ENCODE data around the gene RPH3AL. TPM values are rescaled to one million over a fixed set of nuclear protein-coding genes. Genes with fewer than 3 reads are reported as not detected.
"Not testable (repeated sequence)": the region's sequence is repeated elsewhere in the genome, so short reads cannot be mapped to it uniquely, and the experiment has no call there.

RPH3AL gene
- total RNA-seq, 2 donors from 2014 or later, result 9.7 to 11.2 TPM

DNA sequence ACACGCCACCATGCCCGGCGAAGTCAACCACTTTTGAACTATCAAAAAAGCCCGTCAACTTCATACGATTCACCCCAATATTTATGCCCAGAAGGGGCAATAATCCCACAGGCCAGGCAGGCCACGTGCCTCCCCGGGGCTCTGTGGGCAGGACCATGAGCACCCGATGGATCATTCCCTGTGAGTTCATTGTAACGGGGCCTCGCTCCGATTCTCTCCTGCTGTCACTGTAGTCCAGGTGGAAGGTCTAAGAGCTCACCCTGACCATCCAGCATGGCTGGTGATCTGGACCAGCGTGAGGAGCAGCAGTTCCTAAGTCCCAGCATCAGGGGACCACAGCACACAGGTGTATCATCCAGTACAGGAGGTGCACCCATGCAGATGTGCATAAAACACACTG is 93.7 kb downstream of the RPH3AL start:
- peak; percentile 60 for DNase-seq (ENCODE audit: low spot score)
- intact Hi-C loops (cut with DNase I), result no loop called here

DNA sequence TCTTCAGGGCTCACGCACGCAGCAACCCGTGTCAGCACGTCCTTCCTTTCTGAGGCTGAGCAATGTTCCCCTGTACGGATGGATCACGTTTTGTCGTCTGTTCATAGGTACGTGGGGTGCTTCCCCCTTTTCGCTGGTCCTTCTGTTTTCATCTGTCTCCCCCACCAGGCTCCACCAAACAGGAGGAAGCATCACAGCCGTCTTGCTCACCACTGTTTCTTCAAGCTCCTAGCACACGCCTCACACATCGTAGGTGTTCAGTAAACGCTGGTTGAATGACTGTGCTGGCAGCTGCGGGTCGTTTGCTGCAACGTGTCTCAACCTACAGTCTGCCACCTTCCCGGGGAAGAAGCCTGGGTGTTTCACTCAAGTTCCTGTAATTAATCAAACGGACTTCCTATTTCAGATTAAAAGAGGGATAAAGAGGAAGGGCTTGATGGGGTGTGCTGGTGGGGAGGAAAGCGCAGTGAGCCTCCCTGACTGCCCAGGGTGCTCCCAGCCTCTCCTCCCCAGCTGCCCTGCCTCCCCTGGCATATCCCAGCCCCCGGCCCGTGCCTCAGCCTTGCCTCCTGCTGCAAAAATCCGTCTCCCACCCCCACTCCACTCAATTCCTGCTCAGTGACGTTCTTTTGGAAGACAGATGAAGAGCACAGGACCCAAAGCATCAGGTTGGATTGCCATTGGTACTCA is 94.4 kb downstream of the RPH3AL start:
- peak; percentile 57 for DNase-seq (ENCODE audit: low spot score)
- intact Hi-C loops (cut with DNase I), result no loop called here

DNA sequence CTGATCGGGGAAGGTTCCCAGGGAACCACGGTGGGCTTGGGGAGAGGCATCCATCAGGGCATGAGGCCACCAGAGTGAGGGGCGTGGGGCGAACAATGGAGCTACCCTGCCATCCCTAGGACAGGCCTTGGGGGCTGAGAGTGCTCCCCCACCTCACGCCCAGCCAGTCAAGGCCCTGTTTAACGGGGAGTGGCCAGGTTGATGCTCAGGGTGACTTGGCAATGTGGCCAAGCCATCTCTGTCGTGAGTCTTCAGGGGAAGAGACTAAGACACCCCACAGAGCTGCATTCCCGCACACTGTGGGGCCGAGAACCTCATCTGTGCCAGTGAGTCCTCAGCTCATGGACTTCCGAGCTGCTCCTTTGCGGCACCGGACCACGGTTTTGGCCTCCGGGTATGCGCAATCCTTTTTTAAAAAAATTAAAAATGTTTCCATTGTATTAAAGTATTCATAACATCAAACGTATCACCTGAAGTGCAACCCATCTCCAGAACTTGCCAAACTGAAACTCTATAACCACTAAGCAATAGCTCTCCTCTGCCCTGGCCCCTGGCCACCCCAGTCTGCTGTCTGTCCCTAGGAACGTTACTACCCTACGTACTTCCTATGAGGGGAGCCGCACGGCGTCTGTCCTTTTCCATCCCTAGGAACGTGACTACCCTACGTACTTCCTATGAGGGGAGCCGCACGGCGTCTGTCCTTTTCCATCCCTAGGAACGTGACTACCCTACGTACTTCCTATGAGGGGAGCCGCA is 99.3 kb downstream of the RPH3AL start:
- intact Hi-C loops (cut with DNase I), result no loop called here
- peak; percentile 75 for DNase-seq (ENCODE audit: low spot score)

DNA sequence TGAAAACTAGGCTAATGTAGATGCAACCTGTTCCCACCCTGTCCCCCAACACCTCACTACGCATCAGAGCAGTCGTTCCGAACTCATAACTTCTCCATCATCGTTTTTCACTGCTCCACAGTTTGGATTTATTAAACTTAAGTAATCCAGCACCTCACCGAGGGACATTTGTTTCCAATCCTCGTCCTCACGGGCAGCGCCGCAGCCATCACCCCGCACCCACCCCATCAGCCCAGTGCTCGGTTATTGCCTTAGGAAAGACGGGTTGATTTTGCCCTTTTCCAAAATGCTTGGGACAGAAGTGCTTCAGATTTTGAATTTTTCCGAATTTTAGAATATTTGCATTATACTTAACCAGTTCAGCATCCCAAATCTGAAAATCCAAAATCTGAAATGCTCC is 100.2 kb downstream of the RPH3AL start:
- intact Hi-C loops (cut with DNase I), result no loop called here
- DNase-seq (ENCODE audit: low spot score), result peak; percentile 50

DNA sequence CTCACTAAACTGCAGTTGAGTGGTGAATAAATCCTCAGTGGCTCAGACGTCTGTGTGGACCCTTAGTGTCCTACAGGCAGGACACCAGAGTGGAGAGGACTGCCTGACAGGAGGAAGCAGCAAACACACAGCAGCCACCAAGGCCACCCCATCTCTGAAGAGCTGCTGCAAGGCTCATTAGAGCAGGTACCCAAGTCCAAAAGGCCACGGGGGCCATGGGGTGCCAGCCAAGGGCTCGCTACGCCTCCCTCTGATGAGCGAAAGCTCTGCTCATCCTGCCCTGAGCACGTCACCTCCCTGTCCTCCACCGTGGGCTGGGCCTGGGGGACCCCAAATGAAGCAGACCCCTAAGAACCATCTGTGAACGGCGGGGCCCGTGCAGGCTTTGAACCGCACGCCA is 101.1 kb downstream of the RPH3AL start:
- peak; percentile 37 for DNase-seq (ENCODE audit: low spot score)
- intact Hi-C loops (cut with DNase I), result no loop called here

DNA sequence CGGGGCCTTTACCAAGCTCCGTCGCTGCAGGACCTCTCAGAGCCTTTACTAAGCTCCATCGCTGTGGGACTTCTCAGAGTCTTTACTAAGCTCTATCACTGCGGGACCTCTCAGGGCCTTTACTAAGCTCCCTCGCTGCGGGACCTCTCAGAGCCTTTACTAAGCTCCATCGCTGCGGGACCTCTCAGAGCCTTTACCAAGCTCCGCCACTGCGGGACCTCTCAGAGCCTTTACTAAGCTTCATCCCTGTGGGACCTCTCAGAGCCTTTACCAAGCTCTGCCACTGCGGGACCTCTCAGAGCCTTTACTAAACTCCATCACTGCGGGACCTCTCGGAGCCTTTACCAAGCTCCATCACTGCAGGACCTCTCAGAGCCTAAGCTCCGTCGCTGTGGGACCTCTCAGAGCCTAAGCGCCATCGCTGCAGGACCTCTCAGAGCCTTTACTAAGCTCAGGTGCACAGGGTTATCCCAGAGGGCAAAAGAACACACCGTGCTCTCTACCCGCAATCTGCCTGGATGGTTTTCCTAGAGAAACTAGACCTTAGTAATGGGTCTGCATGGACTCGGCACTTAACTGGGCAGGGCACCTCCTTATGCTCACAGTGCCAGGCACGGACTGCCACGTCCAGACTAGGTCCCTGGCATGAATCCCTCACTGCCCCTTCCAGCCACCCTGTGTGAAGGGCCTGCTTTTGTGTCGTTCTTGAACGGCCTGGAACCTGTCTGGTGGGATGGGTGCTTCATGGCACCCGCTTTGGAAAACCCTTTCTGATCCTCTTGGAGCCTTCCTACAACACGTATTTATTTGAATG is 101.9 kb downstream of the RPH3AL start:
- DNase-seq (ENCODE audit: low spot score), result peak; percentile 36
- intact Hi-C loops (cut with DNase I), result no loop called here

DNA sequence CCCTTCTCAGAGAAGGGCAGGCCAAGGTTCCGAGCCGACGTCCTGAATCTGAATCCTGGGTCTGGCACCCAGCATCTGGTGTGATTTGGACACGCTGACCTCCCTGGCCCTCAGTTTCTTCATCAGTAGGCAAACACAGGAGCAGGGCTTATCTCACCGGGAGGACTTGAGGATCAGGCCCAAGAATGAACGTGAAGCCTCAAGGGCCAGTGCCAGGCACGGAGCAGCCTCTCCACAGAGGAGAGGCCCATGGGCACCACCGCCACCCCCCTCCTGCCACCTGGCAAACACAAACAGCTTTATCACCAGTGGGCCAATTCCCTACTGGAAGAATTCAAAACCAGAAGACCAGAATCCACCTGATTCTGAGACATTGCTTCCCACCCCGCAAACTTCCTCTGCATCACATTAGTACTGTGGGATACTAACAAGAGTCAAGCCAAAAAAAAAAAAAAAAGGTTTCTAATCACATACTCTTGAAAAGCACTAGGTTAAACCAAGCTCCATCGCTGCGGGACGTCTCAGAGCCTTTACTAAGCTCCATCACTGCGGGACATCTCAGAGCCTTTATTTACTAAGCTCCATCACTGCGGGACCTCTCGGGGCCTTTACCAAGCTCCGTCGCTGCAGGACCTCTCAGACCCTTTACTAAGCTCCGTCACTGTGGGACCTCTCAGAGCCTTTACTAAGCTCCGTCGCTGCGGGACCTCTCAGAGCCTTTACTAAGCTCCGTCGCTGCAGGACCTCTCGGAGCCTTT is 103.2 kb downstream of the RPH3AL start:
- intact Hi-C loops (cut with DNase I), result no loop called here
- peak; percentile 42 for DNase-seq (ENCODE audit: low spot score)

DNA sequence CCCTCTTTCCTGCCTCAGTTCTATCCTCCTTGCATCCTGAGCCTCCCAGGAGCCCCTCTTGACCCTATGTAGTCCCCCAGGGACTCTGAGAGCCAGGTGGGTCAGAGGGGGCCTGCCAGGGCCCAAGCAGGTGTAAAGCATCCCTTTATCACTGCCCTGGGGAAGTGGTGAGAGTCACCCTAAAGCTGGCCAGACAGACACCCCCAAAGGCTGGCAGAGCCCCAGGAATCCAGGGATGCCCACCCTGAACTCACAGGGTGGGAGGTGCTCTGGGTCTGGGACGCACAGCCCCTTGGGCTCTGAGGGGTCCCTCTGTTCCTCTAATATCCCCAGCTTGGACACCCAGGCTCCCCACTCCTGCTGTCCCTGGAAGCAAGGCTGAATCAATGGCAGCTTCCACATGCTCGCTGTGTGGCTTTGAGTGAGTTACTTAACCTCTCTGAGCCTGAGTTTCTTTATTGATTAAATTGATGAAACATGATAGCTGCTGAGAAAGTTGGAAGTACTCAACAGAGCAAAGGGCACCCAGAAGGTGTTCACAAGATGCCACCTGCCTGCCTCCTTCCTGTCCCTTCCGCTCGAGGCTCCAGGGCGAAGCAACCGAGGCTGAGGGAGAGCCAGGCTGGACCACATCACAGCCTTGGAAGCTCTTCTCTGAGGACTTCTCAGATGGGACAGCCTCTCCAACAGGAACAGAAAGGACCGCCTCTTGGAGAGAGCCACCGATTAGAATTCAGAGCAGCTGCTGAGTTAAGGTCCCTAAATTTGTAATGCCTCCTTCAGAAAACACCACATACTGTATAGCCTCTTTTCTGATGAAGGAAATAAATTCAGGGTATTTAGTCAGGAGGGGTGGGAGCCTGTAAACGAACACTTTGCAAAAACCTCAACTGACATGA is 104.0 kb downstream of the RPH3AL start:
- no peak for DNase-seq (ENCODE audit: low spot score)
- intact Hi-C loops (cut with DNase I), result no loop called here

DNA sequence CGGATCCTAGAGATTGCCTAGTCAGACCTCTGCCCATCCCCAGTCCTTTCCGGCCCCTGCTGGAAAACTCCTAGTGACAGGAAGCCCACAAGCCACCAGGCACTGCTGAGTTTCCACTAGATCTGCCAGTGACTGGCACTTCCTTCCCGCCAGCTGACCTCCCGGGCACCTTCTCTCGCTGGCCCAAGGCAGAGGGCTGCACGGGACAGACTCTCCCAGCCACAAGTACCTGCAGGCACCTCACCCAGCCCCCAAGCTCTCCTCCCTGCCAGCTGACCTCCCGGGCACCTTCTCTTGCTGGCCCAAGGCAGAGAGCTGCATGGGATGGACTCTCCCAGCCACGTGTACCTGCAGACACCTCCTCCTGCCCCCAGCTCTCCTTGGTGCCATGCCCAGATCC is 104.8 kb downstream of the RPH3AL start:
- intact Hi-C loops (cut with DNase I), result no loop called here
- peak; percentile 66 for DNase-seq (ENCODE audit: low spot score)

DNA sequence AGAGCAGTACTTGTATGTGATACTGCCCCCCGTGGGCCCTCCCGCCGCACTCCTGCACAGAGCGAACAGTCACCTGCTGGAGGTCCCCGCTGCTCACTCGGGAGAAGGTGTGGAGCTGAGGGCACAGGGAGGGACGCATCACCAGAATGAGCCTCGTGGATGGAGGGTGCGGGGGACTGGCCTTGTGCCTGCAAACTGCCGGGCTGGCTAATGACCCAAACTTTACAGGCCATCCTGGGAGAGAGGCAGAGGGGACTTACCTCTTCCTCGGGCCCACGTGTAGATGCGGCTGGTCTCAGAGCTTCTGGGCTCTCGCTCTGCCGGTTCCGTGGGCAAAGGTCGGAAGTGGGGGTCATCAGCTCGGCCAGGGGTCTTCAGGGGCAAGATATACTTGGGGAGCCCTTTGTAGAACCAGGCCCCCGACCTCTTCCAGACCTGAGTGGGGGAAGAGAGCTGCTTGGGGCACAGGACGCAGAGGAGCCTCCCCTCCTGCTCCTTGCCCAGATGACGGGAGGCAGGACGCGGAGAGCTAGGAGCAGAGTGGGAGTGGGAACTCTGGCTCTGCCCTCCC is 105.7 kb downstream of the RPH3AL start:
- intact Hi-C loops (cut with DNase I), result no loop called here
- peak; percentile 78 for DNase-seq (ENCODE audit: low spot score)

DNA sequence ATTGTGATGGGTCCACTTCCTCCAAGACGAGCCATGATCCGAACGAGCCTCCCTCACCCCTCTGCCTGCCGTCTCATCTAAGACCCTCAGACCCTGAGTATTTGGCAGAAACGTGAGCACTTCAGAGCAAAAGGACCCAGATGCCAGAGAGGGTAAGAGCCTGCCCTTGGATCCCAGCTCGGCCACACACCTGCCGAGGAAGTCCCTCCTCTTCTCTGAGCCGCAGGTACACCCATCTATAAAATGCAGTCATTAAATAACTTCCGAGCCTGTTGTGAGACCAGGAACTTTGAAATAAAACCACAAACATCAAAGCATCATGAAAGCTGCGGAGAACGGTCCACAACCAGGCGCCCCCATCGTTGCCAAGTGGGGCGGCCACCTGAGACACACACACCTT is 106.4 kb downstream of the RPH3AL start:
- peak; percentile 66 for DNase-seq (ENCODE audit: low spot score)
- intact Hi-C loops (cut with DNase I), result no loop called here

DNA sequence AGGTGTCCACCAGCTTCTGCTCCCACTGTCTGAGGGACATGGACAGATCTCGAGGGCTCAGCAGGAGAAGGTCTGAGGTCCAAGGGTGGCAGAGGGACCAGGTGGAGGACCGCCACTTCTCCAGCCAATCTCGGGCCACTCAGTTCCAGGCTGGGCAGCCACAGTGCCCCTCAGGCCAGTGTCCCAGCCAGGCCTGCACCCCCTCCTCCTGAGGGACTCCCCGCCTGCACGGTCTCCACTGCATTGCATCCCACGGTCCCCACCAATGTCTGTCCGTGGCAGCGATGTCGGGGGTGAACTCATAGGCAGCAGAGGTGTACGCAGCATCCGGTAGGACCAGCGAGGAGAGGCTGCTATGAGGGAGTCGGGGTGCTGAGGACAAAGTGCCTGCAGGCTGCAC is 107.0 kb downstream of the RPH3AL start:
- peak; percentile 50 for DNase-seq (ENCODE audit: low spot score)
- intact Hi-C loops (cut with DNase I), result no loop called here

DNA sequence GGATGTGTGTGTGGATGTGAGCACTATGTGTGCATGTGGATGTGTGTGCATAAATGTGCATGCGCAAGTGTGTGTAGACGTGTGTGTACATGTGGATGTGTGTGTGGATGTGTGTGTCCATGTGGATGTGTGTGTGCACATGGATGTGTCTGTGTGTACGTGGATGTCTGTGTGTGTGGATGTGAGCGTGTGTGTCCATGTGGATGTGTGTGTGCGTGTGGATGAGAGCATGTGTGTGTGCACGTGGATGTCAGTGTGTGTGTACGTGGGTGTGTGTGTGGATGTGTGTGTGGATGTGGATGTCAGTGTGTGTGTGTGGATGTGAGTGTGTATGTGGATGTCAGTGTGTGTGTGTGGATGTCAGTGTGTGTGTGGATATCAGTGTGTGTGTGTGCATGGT is 107.6 kb downstream of the RPH3AL start:
- DNase-seq (ENCODE audit: low spot score), result peak; percentile 42
- intact Hi-C loops (cut with DNase I), result no loop called here

DNA sequence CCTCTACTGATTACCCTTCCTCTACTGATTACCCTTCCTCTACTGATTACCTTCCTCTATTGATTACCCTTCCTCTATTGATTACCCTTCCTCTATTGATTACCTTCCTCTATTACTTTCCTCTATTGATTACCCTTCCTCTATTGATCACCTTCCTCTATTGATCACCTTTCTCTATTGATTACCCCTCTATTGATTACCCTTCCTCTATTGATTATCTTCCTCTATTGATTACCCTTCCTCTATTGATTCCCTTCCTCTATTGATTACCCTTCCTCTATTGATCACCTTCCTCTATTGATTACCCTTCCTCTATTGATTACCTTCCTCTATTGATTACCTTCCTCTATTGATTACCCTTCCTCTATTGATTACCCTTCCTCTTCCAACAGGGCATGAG is 108.7 kb downstream of the RPH3AL start:
- DNase-seq (ENCODE audit: low spot score); intact Hi-C loops (cut with DNase I): not testable (repeated sequence)

DNA sequence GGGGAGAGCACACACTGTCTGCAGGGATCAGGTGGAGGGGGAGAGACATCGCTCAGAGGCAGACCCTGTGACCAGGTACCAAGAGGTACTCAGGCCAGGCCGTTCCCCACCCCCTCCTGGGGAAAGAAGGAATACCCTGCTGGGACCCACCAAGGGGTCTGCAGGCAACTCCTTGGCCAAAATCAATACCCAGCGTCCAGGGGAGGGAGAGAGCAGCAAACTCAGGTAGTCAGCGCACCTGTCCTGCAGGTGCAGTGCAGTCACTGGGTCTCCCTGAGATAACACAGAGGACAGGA is 113.7 kb downstream of the RPH3AL start:
- intact Hi-C loops (cut with DNase I), result no loop called here
- DNase-seq (ENCODE audit: low spot score), result no peak

DNA sequence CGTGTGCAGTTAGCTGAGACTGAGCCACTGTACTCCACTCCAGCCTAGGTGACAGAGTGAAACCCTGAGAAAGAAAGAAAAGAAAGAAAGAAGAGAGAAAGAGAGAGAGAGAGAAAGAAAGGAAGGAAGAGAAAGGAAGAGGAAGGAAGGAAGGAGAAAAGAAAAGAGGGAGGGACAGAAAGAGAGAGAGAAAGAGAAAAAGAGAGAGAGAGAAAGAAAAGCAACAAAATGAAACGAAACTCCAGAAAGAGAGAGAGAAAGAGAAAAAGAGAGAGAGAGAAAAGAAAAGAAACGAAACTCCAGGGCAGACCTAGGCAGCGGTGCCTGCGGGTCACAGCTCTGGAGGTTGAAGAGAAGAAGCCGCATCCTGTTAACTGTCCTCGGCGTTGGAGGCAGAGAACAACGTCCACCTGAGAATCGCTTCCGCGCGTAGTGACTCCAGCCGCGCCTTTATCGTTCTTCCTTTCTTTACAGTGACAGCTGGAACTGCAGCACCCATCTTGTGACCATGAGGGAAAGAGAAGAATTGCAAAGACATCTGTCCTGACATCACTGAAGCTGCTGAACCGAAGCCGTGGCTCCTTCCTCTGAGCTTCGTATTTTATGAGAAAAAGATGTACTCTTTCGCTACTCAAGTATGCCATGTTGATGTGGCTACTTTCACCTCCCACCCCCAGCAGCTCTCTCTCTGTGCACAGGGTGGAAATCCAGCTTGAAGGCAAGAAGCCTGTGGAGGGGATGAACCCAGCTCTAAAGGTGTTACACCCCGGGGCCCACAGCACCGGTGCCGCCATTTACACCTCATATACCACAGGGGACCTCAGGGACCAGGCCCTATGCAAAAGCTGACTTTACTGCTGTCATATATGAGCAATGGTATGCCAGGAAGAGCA is 114.3 kb downstream of the RPH3AL start:
- DNase-seq (ENCODE audit: low spot score), result peak; percentile 74
- intact Hi-C loops (cut with DNase I), result no loop called here

DNA sequence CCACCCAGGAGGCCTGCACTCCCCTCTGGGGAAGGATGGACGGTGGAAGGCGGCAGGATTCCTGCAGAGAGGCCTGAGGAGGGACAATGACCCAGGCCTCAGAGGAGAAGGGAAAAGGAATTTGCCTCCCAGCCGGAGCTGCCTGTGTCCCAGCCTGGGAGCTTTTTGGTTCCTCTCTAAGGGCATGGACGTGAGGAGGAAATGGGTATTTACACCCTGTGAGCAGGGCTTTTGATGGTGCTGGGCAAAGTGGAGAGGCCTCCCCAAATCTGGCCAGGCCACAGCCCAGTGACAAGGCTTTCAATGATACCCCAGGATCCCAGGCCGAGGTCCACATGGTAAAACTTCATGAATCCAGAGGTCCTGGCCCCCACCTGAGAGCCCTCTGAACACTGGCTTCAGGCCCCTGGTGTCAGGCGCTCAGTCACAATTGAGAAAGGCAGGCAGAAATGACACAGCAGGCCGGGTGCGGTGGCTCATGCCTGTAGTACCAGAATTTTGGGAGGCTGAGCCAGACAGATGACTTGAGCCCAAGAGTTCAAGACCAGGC is 115.1 kb downstream of the RPH3AL start:
- intact Hi-C loops (cut with DNase I), result no loop called here
- peak; percentile 73 for DNase-seq (ENCODE audit: low spot score)

Measured in posterior vena cava (tissue), 2 donors.